Middle frontal gyrus (tissue), 1 donor: ENCODE data around the gene A3GALT2.

Source experiments
- DNase-seq: peaks from one replicate; pipeline ENCODE4 v3.0.0-alpha.2; 2015; ENCODE audit warnings: low spot score; ENCODE audit errors: extremely low spot score

A3GALT2 gene

GRCh38 chr1:33332357-33332789 is 11.5 kb upstream of the A3GALT2 start:
- no peak for DNase-seq

GRCh38 chr1:33331444-33332356 is 10.8 kb upstream of the A3GALT2 start:
- DNase-seq = no peak

- no peak for DNase-seq
These were observed 10.0 kb upstream of the A3GALT2 start for GRCh38 chr1:33330906-33331305.

GRCh38 chr1:33330361-33330890 is 9.5 kb upstream of the A3GALT2 start:
- no peak for DNase-seq

- DNase-seq = no peak
These were observed 8.9 kb upstream of the A3GALT2 start for GRCh38 chr1:33329600-33330305.

GRCh38 chr1:33328817-33329216 is 7.9 kb upstream of the A3GALT2 start:
- DNase-seq = no peak

GRCh38 chr1:33327587-33328325 is 6.9 kb upstream of the A3GALT2 start:
- DNase-seq = no peak

GRCh38 chr1:33326785-33327184 is 5.9 kb upstream of the A3GALT2 start:
- no peak for DNase-seq

GRCh38 chr1:33324677-33325575 is 4.0 kb upstream of the A3GALT2 start:
- DNase-seq = no peak

GRCh38 chr1:33323663-33324477 is 3.0 kb upstream of the A3GALT2 start:
- DNase-seq = no peak

- no peak for DNase-seq
These were observed 2.1 kb upstream of the A3GALT2 start for GRCh38 chr1:33322870-33323585.

GRCh38 chr1:33322109-33322508 is 1.2 kb upstream of the A3GALT2 start:
- no peak for DNase-seq

GRCh38 chr1:33321178-33321577 is 280 bp upstream of the A3GALT2 start:
- DNase-seq = no peak

- no peak for DNase-seq
These were observed 814 bp downstream of the A3GALT2 start for GRCh38 chr1:33319949-33320618.

- no peak for DNase-seq
These were observed 1.5 kb downstream of the A3GALT2 start for GRCh38 chr1:33319186-33319948.

- DNase-seq = no peak
These were observed 3.0 kb downstream of the A3GALT2 start for GRCh38 chr1:33317946-33318345.

GRCh38 chr1:33317354-33317753 is 3.5 kb downstream of the A3GALT2 start:
- DNase-seq = no peak

GRCh38 chr1:33316601-33317000 is 4.3 kb downstream of the A3GALT2 start:
- DNase-seq = no peak
